HG02938 (cell line): Measurements from ENCODE around the gene RABGEF1.
A peak's percentile ranks its signal among the peaks of the same experiment; 100 is the strongest.
"Not testable (repeated sequence)": the region's sequence is repeated elsewhere in the genome, so short reads cannot be mapped to it uniquely, and the experiment has no call there.

Experiments
- ATAC-seq: cut with Tn5 transposase; IDR thresholded peaks from one replicate; pipeline ENCODE4 v1.9.1; 2021; ENCODE audit warnings: mild to moderate bottlenecking, moderate library complexity; ENCODE audit not compliant: unreplicated experiment

Gene RABGEF1

GRCh38 chr7:66740302-66740979 lies at the start of gene RABGEF1:
TSS of gene RABGEF1 (plus strand) at chr7:66740733. CDS start at chr7:66771900, 31,167 bp downstream.
- peak; percentile 79 for ATAC-seq

GRCh38 chr7:66693331-66693730 lies 47.2 kb upstream of the RABGEF1 start:
- ATAC-seq = no peak

- no peak for ATAC-seq
These were observed 46.2 kb upstream of the RABGEF1 start for GRCh38 chr7:66694286-66694685.

GRCh38 chr7:66695417-66695816 lies 45.1 kb upstream of the RABGEF1 start:
- ATAC-seq = not testable (repeated sequence)

- ATAC-seq = not testable (repeated sequence)
These were observed 44.4 kb upstream of the RABGEF1 start for GRCh38 chr7:66696134-66696533.

GRCh38 chr7:66696774-66697191 lies 43.8 kb upstream of the RABGEF1 start:
- no peak for ATAC-seq

GRCh38 chr7:66697449-66698438 lies 42.8 kb upstream of the RABGEF1 start:
- no peak for ATAC-seq

- ATAC-seq = no peak
These were observed 41.8 kb upstream of the RABGEF1 start for GRCh38 chr7:66698652-66699205.

GRCh38 chr7:66699998-66700397 lies 40.5 kb upstream of the RABGEF1 start:
- ATAC-seq = no peak

GRCh38 chr7:66700633-66701131 lies 39.9 kb upstream of the RABGEF1 start:
- no peak for ATAC-seq

GRCh38 chr7:66707825-66708224 lies 32.7 kb upstream of the RABGEF1 start:
- ATAC-seq = no peak

GRCh38 chr7:66710752-66711151 lies 29.8 kb upstream of the RABGEF1 start:
- not testable (repeated sequence) for ATAC-seq

GRCh38 chr7:66713687-66714086 lies 26.8 kb upstream of the RABGEF1 start:
- ATAC-seq = no peak

GRCh38 chr7:66716634-66717033 lies 23.9 kb upstream of the RABGEF1 start:
- not testable (repeated sequence) for ATAC-seq

GRCh38 chr7:66720561-66720960 lies 20.0 kb upstream of the RABGEF1 start:
- no peak for ATAC-seq

GRCh38 chr7:66725843-66726242 lies 14.7 kb upstream of the RABGEF1 start:
- ATAC-seq = no peak

GRCh38 chr7:66727058-66727457 lies 13.5 kb upstream of the RABGEF1 start:
- ATAC-seq = no peak

GRCh38 chr7:66728571-66728970 lies 12.0 kb upstream of the RABGEF1 start:
- no peak for ATAC-seq

GRCh38 chr7:66729274-66729673 lies 11.3 kb upstream of the RABGEF1 start:
- ATAC-seq = no peak

- ATAC-seq = no peak
These were observed 8.5 kb upstream of the RABGEF1 start for GRCh38 chr7:66731986-66732385.

GRCh38 chr7:66732439-66732838 lies 8.1 kb upstream of the RABGEF1 start:
- no peak for ATAC-seq
